K562 (cell line): ENCODE measurements around the gene KDM2A. TPM values are rescaled to one million over a fixed set of nuclear protein-coding genes. Genes with fewer than 3 reads are reported as not detected.

Experiments used
- ARID3A ChIP-seq: IDR thresholded peaks from 2 replicates; pipeline ENCODE4 v1.6.1; 2012; ENCODE audit warnings: low read depth, low read length, improper control_type of control experiment, borderline replicate concordance
- BRF1 ChIP-seq: IDR thresholded peaks from 3 replicates; pipeline ENCODE4 v1.6.1; 2011; ENCODE audit warnings: borderline replicate concordance, mild to moderate bottlenecking; ENCODE audit not compliant: insufficient read length; ENCODE audit errors: extremely low read depth
- CCAR2 ChIP-seq: fragments of 200-400 bp; formaldehyde crosslinking; IDR thresholded peaks from 2 replicates; pipeline ENCODE4 v1.6.1; 2017; ENCODE audit warnings: mild to moderate bottlenecking, low read depth, low read length
- ETV5 ChIP-seq: sonication (generic); formaldehyde crosslinking; IDR thresholded peaks from 2 replicates; pipeline ENCODE4 v1.4.0; 2020; ENCODE audit warnings: low read depth, mild to moderate bottlenecking, missing genetic modification reagents
- FIP1L1 ChIP-seq: fragments of 200-400 bp; formaldehyde crosslinking; IDR thresholded peaks from 2 replicates; pipeline ENCODE4 v1.6.1; 2018; ENCODE audit warnings: mild to moderate bottlenecking, low read depth, low read length; ENCODE audit not compliant: poor library complexity, severe bottlenecking
- HDGF ChIP-seq: fragments of 450-650 bp; IDR thresholded peaks from 2 replicates; pipeline ENCODE4 v1.6.1; 2016
- JUN ChIP-seq, 2 experiments: sonication (generic) in 1 of 2; formaldehyde crosslinking in 1 of 2; IDR thresholded peaks; 2 replicates each; pipeline versions ENCODE4 v1.6.1 to v1.8.0; 2012 to 2022; ENCODE audit warnings: borderline replicate concordance in 2 of 2, mild to moderate bottlenecking in 2 of 2, improper control_type of control experiment in 1 of 2, low read depth in 1 of 2, low read length in 1 of 2, missing genetic modification reagents in 1 of 2
- KLF13 ChIP-seq: fragments of 450-650 bp; IDR thresholded peaks from 2 replicates; pipeline ENCODE4 v1.6.1; 2016; ENCODE audit warnings: missing genetic modification characterization, low read depth, mild to moderate bottlenecking, missing compliant biosample characterization, moderate library complexity, borderline replicate concordance
- MEF2D ChIP-seq: conservative IDR thresholded peaks from 2 replicates; pipeline ENCODE4 v1.6.1; 2016; ENCODE audit warnings: low read depth, missing genetic modification characterization, missing compliant biosample characterization
- NR1H2 ChIP-seq: sonication (generic); formaldehyde crosslinking; IDR thresholded peaks from 2 replicates; pipeline ENCODE4 v1.4.0; 2020; ENCODE audit warnings: mild to moderate bottlenecking, missing genetic modification reagents
- PHTF2 ChIP-seq: fragments of 250-450 bp; sonication (Bioruptor Pico); IDR thresholded peaks from 2 replicates; pipeline ENCODE4 v1.5.0; 2021; ENCODE audit warnings: mild to moderate bottlenecking
- RBM15 ChIP-seq: fragments of 200-400 bp; formaldehyde crosslinking; IDR thresholded peaks from 2 replicates; pipeline ENCODE4 v1.6.1; 2018; ENCODE audit warnings: mild to moderate bottlenecking, low read length, moderate library complexity; ENCODE audit not compliant: insufficient read depth
- RBM34 ChIP-seq: fragments of 200-400 bp; formaldehyde crosslinking; IDR thresholded peaks from 2 replicates; pipeline ENCODE4 v1.6.1; 2018; ENCODE audit warnings: low read length, borderline replicate concordance; ENCODE audit not compliant: insufficient read depth
- RHOXF2B ChIP-seq: fragments of 250-450 bp; sonication (Bioruptor Pico); conservative IDR thresholded peaks from 2 replicates; pipeline ENCODE4 v1.5.1; 2021
- SMAD2 ChIP-seq: fragments of 150-350 bp; IDR thresholded peaks from 2 replicates; pipeline ENCODE4 v1.6.1; 2014; ENCODE audit warnings: low read depth, mild to moderate bottlenecking, low read length
- SREBF2 ChIP-seq: sonication (generic); formaldehyde crosslinking; IDR thresholded peaks from 2 replicates; pipeline ENCODE4 v1.4.0; 2020; ENCODE audit warnings: mild to moderate bottlenecking, missing genetic modification reagents
- TAF15 ChIP-seq: fragments of 200-400 bp; formaldehyde crosslinking; IDR thresholded peaks from 2 replicates; pipeline ENCODE4 v1.6.1; 2017; ENCODE audit warnings: mild to moderate bottlenecking, low read depth, low read length, moderate library complexity
- ZNF175 ChIP-seq: fragments of 200-800 bp; sonication (Bioruptor generic); IDR thresholded peaks from 2 replicates; pipeline ENCODE4 v1.6.1; 2016; ENCODE audit warnings: low read depth, mild to moderate bottlenecking, missing genetic modification characterization, missing compliant biosample characterization
- ZNF184 ChIP-seq: sonication (generic); formaldehyde crosslinking; IDR thresholded peaks from 2 replicates; pipeline ENCODE4 v1.5.0; 2020; ENCODE audit warnings: missing genetic modification reagents
- ZNF282 ChIP-seq: sonication (generic); formaldehyde crosslinking; IDR thresholded peaks from 2 replicates; pipeline ENCODE4 v1.8.1; 2023; ENCODE audit warnings: missing genetic modification reagents
- ZNF511 ChIP-seq: sonication (generic); formaldehyde crosslinking; IDR thresholded peaks from 2 replicates; pipeline ENCODE4 v1.8.0; 2022; ENCODE audit warnings: mild to moderate bottlenecking, missing genetic modification reagents
- polyA plus RNA-seq, 8 experiments: library from polyadenylated mRNA; depleted of rRNA in 4 of 8; stranded (reverse) in 5 of 8; unstranded in 3 of 8; fragments of >200 nt; fragmentation: Nextera tagmentation in 2 of 8; fragmentation: Illumina TruSeq in 1 of 8; extraction: Ambion mirVana in 2 of 8; extraction: Trizol in 1 of 8; gene quantifications; 2 replicates each; pipeline versions ENCODE4 v1.2.1 to v1.2.3, GENCODE V29; 2011 to 2014; ENCODE audit warnings: inconsistent platforms in 1 of 8, missing spikeins in 1 of 8
- total RNA-seq, 7 experiments: library from RNA; depleted of rRNA in 6 of 7; stranded (reverse); fragments of >200 nt in 6 of 7; fragmentation: Illumina TruSeq in 2 of 7; extraction: Trizol in 2 of 7; gene quantifications; 2 replicates each; pipeline versions ENCODE4 v1.2.1 to v1.2.3, GENCODE V29; 2011 to 2021; ENCODE audit warnings: low replicate concordance in 1 of 7
- TF ChIP-seq, protein P1 (sequence below): fragments of 250-450 bp; sonication (Bioruptor Pico); IDR thresholded peaks from 2 replicates; pipeline ENCODE4 v1.8.0; 2022; ENCODE audit warnings: moderate library complexity, mild to moderate bottlenecking, inconsistent platforms
- TF ChIP-seq, protein P2 (sequence below): fragments of 150-350 bp; conservative IDR thresholded peaks from 2 replicates; pipeline ENCODE4 v1.6.1; 2014; ENCODE audit warnings: low read length

KDM2A gene
- total and polyA plus RNA-seq, 9 of the 15 experiments (the other 6 are each of a cell fraction or from before 2014, with no cell fraction given) = 5.0 to 39.3 (median 21.3) TPM

DNA sequence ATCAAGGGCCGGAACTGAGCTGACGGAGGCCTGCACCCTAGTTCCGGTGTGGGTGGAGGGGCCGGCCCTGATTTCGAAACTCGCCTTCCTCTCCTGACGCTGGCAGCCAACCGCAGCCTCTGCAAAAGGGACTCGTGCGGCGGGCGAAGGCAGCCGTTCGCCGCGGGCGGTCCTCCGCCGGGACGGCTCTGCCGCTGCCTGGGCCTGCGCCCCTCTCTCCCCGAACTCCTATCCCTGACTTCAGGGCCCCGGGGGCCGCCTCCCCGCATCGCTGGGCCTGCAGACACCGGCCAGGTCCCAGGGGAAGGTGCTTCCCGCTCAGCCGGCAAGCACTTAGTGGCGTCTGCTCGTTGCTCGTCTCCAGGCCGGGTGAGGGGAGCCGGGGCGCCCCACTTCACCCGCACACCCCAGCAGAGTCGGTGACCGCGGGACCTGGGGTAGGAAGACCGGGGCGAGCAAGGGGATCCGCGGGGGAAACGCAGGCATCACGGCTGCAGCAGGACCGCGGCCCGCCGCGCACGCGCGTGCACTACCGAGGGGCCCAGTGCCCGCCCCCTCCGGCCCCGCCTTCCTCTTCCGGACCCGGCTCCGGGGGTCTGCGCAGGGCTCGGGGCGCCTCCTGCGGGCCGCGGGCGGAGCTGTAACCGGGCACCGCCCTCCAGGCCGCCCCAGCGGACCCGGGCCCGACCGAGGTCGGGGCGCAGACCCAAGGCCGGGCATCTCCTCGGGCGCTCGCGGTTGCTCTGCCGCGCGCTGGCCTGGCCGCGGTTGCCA lies 169.6 kb downstream of the KDM2A start (continued):
- TF ChIP-seq CCAR2 = no peak
- peak; percentile 35; the same call in 1 of the 2 replicates for TF ChIP-seq KLF13 (tag)
- TF ChIP-seq RBM34 = no peak; the same call in 1 of the 2 replicates
- TF ChIP-seq FIP1L1 = peak; percentile 90
- TF ChIP-seq ETV5 (CRISPR knock-in tag) = peak; percentile 99
- TF ChIP-seq SREBF2 (CRISPR knock-in tag) = no peak
- TF ChIP-seq RHOXF2B (CRISPR knock-in tag) = no peak
- TF ChIP-seq PHTF2 (CRISPR knock-in tag) = no peak
- no peak for TF ChIP-seq ZNF282 (CRISPR knock-in tag)
- TF ChIP-seq, protein P1, sequence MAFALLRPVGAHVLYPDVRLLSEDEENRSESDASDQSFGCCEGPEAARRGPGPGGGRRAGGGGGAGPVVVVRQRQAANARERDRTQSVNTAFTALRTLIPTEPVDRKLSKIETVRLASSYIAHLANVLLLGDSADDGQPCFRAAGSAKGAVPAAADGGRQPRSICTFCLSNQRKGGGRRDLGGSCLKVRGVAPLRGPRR (CRISPR knock-in tag) = no peak
- no peak for TF ChIP-seq BRF1
- TF ChIP-seq SMAD2 = no peak
- no peak for TF ChIP-seq MEF2D (tag)
- no peak for TF ChIP-seq HDGF
- TF ChIP-seq ZNF511 (CRISPR knock-in tag) = 0 out of 2 replicates have a peak, but pooled peaks have one; percentile 48
- no peak for TF ChIP-seq NR1H2 (CRISPR knock-in tag)
- TF ChIP-seq ZNF184 (CRISPR knock-in tag) = no peak
- TF ChIP-seq, protein P2, sequence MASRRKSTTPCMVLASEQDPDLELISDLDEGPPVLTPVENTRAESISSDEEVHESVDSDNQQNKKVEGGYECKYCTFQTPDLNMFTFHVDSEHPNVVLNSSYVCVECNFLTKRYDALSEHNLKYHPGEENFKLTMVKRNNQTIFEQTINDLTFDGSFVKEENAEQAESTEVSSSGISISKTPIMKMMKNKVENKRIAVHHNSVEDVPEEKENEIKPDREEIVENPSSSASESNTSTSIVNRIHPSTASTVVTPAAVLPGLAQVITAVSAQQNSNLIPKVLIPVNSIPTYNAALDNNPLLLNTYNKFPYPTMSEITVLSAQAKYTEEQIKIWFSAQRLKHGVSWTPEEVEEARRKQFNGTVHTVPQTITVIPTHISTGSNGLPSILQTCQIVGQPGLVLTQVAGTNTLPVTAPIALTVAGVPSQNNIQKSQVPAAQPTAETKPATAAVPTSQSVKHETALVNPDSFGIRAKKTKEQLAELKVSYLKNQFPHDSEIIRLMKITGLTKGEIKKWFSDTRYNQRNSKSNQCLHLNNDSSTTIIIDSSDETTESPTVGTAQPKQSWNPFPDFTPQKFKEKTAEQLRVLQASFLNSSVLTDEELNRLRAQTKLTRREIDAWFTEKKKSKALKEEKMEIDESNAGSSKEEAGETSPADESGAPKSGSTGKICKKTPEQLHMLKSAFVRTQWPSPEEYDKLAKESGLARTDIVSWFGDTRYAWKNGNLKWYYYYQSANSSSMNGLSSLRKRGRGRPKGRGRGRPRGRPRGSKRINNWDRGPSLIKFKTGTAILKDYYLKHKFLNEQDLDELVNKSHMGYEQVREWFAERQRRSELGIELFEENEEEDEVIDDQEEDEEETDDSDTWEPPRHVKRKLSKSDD = no peak
- TF ChIP-seq JUN (IDR thresholded peaks at IDR 0.05; ENCODE audit: borderline replicate concordance, low read depth, low read length) = no peak
- peak; percentile 16; the same call in 1 of the 2 replicates for TF ChIP-seq JUN (CRISPR knock-in tag; IDR thresholded peaks at IDR 0.05; ENCODE audit: borderline replicate concordance)
- no peak for TF ChIP-seq ZNF175 (CRISPR knock-in tag)
- TF ChIP-seq RBM15 = no peak
- no peak for TF ChIP-seq ARID3A
- TF ChIP-seq TAF15 = no peak
